Brain microvascular endothelial cell (primary cell): ENCODE results near the gene IL10RA.

Experiments
- DNase-seq: peaks from one replicate; pipeline ENCODE4 v3.0.0-alpha.2; 2020
- H3K27ac ChIP-seq: fragments of 250-450 bp; sonication (Bioruptor Pico); 2 replicates; pipeline ENCODE4 v1.5.1; 2020; ENCODE audit warnings: mild to moderate bottlenecking, moderate library complexity
- H3K27me3 ChIP-seq: fragments of 250-450 bp; sonication (Bioruptor Pico); replicated peaks from 2 replicates; pipeline ENCODE4 v1.5.1; 2020; ENCODE audit warnings: mild to moderate bottlenecking
- H3K36me3 ChIP-seq: fragments of 250-450 bp; sonication (Bioruptor Pico); replicated peaks from 2 replicates; pipeline ENCODE4 v1.5.1; 2020; ENCODE audit warnings: mild to moderate bottlenecking
- H3K4me3 ChIP-seq: 2 replicates; pipeline ENCODE4 v1.5.1; 2011; ENCODE audit warnings: low read depth, mild to moderate bottlenecking, control low read depth, low read length, moderate library complexity
- in situ Hi-C: cut with HindIII; loops from 2 replicates; pipeline ENCODE4 v1.10.0; 2017; ENCODE audit warnings: low sequenced_read_pairs, low pct_ligation_motif_present
- TF ChIP-seq, protein P1 (sequence below): IDR thresholded peaks from 2 replicates; pipeline ENCODE4 v1.5.1; 2011; ENCODE audit warnings: low read depth, mild to moderate bottlenecking, moderate library complexity, low read length, control low read depth, inconsistent platforms; ENCODE audit errors: missing control alignments

IL10RA gene

DNA sequence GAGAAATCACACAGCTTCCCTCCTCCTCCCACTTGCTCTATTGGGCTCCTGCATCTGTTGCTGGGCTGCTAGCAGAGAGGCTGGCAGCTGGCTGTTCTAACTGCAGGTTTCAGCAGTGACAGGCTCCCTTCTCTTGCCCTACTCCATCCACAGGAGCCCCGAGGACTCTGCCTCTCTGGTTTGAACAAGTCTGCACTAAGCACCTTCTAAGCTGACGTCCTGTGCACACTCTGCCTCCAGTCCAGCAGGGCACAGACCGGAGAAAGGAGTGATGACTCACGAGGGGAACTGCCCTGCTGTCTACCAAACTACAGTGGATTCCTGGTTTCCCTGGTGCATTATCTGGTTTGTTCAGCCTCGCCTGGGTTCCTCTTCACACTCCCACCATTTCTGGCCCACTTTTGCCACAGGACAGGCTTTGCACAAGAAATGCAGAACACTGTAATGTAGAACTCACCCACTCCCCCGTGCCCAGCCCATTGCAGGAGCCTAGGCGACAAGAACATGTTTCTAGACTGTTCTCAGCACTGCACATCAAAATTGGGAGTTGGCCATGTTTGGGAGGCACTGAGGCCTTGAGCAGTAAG lies 26.0 kb downstream of the IL10RA start:
- TF ChIP-seq, protein P1, sequence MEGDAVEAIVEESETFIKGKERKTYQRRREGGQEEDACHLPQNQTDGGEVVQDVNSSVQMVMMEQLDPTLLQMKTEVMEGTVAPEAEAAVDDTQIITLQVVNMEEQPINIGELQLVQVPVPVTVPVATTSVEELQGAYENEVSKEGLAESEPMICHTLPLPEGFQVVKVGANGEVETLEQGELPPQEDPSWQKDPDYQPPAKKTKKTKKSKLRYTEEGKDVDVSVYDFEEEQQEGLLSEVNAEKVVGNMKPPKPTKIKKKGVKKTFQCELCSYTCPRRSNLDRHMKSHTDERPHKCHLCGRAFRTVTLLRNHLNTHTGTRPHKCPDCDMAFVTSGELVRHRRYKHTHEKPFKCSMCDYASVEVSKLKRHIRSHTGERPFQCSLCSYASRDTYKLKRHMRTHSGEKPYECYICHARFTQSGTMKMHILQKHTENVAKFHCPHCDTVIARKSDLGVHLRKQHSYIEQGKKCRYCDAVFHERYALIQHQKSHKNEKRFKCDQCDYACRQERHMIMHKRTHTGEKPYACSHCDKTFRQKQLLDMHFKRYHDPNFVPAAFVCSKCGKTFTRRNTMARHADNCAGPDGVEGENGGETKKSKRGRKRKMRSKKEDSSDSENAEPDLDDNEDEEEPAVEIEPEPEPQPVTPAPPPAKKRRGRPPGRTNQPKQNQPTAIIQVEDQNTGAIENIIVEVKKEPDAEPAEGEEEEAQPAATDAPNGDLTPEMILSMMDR, result no peak
- in situ Hi-C loops, result no loop called here
- H3K4me3 ChIP-seq, result no peak overlapping the region
- no peaks in the 10 kb centered on the region for H3K27me3 ChIP-seq
- no peak for DNase-seq
- H3K36me3 ChIP-seq, result no peaks in the 10 kb centered on the region
- H3K27ac ChIP-seq, result no peak overlapping the region

GRCh38 chr11:118014022-118014421 lies 27.8 kb downstream of the IL10RA start:
- Histone ChIP-seq H3K36me3 (no peaks in the 10 kb centered on the region), H3K27ac (no peak overlapping the region), H3K27me3 (no peaks in the 10 kb centered on the region), H3K4me3 (no peak overlapping the region)
- no peak for DNase-seq
- TF ChIP-seq, protein P1, result no peak
- in situ Hi-C loops, result no loop called here

- no peak overlapping the region for H3K27ac ChIP-seq
- no peaks in the 10 kb centered on the region for H3K27me3 ChIP-seq
- in situ Hi-C loops, result no loop called here
- no peak for DNase-seq
- TF ChIP-seq, protein P1, result no peak
- H3K4me3 ChIP-seq, result no peak overlapping the region
- H3K36me3 ChIP-seq, result no peaks in the 10 kb centered on the region
These were observed 29.2 kb downstream of the IL10RA start for GRCh38 chr11:118015385-118015841.

GRCh38 chr11:118016104-118016503 lies 29.9 kb downstream of the IL10RA start:
- H3K27me3 ChIP-seq, result no peaks in the 10 kb centered on the region
- H3K4me3 ChIP-seq, result no peak overlapping the region
- no peak overlapping the region for H3K27ac ChIP-seq
- TF ChIP-seq, protein P1, result no peak
- no peaks in the 10 kb centered on the region for H3K36me3 ChIP-seq
- in situ Hi-C loops, result no loop called here
- DNase-seq, result no peak

GRCh38 chr11:118017111-118017510 lies 30.9 kb downstream of the IL10RA start:
- Histone ChIP-seq H3K27me3 (no peaks in the 10 kb centered on the region), H3K27ac (no peak overlapping the region), H3K4me3 (no peak overlapping the region), H3K36me3 (no peaks in the 10 kb centered on the region)
- no peak for DNase-seq
- TF ChIP-seq, protein P1, result no peak
- in situ Hi-C loops, result no loop called here

GRCh38 chr11:118017631-118018315 lies 31.6 kb downstream of the IL10RA start:
- in situ Hi-C loops, result no loop called here
- Histone ChIP-seq H3K27ac (no peak overlapping the region), H3K27me3 (no peaks in the 10 kb centered on the region), H3K4me3 (no peak overlapping the region), H3K36me3 (no peaks in the 10 kb centered on the region)
- TF ChIP-seq, protein P1, result no peak
- no peak for DNase-seq
